Stimulated activated CD8-positive, alpha-beta memory T cell treated with anti-CD3 and anti-CD28 coated beads, Interleukin-4, amount 100 ng/mL, for 48 hours (primary cell): ENCODE results near the gene RBM20.
"Not testable (repeated sequence)": the region's sequence is repeated elsewhere in the genome, so short reads cannot be mapped to it uniquely, and the experiment has no call there.

ENCODE experiments used
- DNase-seq: peaks from one replicate; pipeline ENCODE4 v3.0.0-alpha.2; 2020

Gene RBM20

GRCh38 chr10:110625951-110626855 lies 17.9 kb upstream of the RBM20 start:
- no peak for DNase-seq

- no peak for DNase-seq
Measured at GRCh38 chr10:110628161-110628560, 16.0 kb upstream of the RBM20 start.

- no peak for DNase-seq
Measured at GRCh38 chr10:110629680-110630191, 14.4 kb upstream of the RBM20 start.

- no peak for DNase-seq
Measured at GRCh38 chr10:110631934-110632333, 12.2 kb upstream of the RBM20 start.

GRCh38 chr10:110632591-110633215 lies 11.4 kb upstream of the RBM20 start:
- no peak for DNase-seq

GRCh38 chr10:110634527-110635209 lies 9.5 kb upstream of the RBM20 start:
- no peak for DNase-seq

- DNase-seq, result no peak
Measured at GRCh38 chr10:110636572-110636931, 7.6 kb upstream of the RBM20 start.

GRCh38 chr10:110636932-110637557 lies 7.1 kb upstream of the RBM20 start:
- DNase-seq, result no peak

GRCh38 chr10:110637558-110638053 lies 6.5 kb upstream of the RBM20 start:
- DNase-seq, result no peak

GRCh38 chr10:110638319-110638718 lies 5.8 kb upstream of the RBM20 start:
- DNase-seq, result no peak

- DNase-seq, result not testable (repeated sequence)
Measured at GRCh38 chr10:110639046-110639445, 5.1 kb upstream of the RBM20 start.

GRCh38 chr10:110639858-110640257 lies 4.3 kb upstream of the RBM20 start:
- not testable (repeated sequence) for DNase-seq

GRCh38 chr10:110641256-110641655 lies 2.9 kb upstream of the RBM20 start:
- peak; percentile 66 for DNase-seq

- DNase-seq, result no peak
Measured at GRCh38 chr10:110642204-110643034, 1.7 kb upstream of the RBM20 start.

- peak; percentile 30 for DNase-seq
Measured at GRCh38 chr10:110643035-110643652, 992 bp upstream of the RBM20 start.

GRCh38 chr10:110644598-110645462 lies 694 bp downstream of the RBM20 start:
- no peak for DNase-seq

GRCh38 chr10:110646417-110647135 lies 2.4 kb downstream of the RBM20 start:
- no peak for DNase-seq

GRCh38 chr10:110647136-110647430 lies 2.9 kb downstream of the RBM20 start:
- no peak for DNase-seq

GRCh38 chr10:110648692-110649346 lies 4.7 kb downstream of the RBM20 start:
- DNase-seq, result no peak
